CD14-positive monocyte (primary cell): Measurements from ENCODE around the gene GNPTG. TPM values are rescaled to one million over a fixed set of nuclear protein-coding genes. Genes with fewer than 3 reads are reported as not detected.

ENCODE experiments used
- DNase-seq, 3 donors: peaks; one replicate each; pipeline ENCODE4 v3.0.0-alpha.2; 2011 to 2022
- H2AFZ ChIP-seq: 2 replicates; pipeline ENCODE4 v1.6.0; 2012; ENCODE audit warnings: mild to moderate bottlenecking, low read depth, low read length, inconsistent platforms; ENCODE audit not compliant: insufficient read depth, poor library complexity, severe bottlenecking
- H3K27ac ChIP-seq, 2 donors: 1 replicate in 1 of 2; 2 replicates in 1 of 2; pipeline ENCODE4 v1.5.1; 2012 to 2013; ENCODE audit warnings: low read length in 2 of 2, control low read depth in 1 of 2, inconsistent platforms in 1 of 2, low read depth in 1 of 2, mild to moderate bottlenecking in 1 of 2
- H3K27me3 ChIP-seq, 2 donors: one replicate each; pipeline versions ENCODE4 v1.6.0 to v1.6.1; 2011 to 2013; ENCODE audit warnings: low read length in 2 of 2; ENCODE audit not compliant: control insufficient read depth in 2 of 2, insufficient read depth in 2 of 2
- H3K36me3 ChIP-seq, 2 donors: replicated peaks in 1 of 2; 1 replicate in 1 of 2; 2 replicates in 1 of 2; pipeline versions ENCODE4 v1.5.1 to v1.6.1; 2012 to 2013; ENCODE audit warnings: low read length in 2 of 2, control low read depth in 1 of 2, inconsistent platforms in 1 of 2, mild to moderate bottlenecking in 1 of 2; ENCODE audit not compliant: insufficient read depth in 2 of 2, control insufficient read depth in 1 of 2
- H3K4me1 ChIP-seq, 2 donors: 1 replicate in 1 of 2; 2 replicates in 1 of 2; pipeline versions ENCODE4 v1.5.1 to v1.6.1; 2012 to 2013; ENCODE audit warnings: low read length in 2 of 2, control low read depth in 1 of 2, inconsistent platforms in 1 of 2, mild to moderate bottlenecking in 1 of 2, moderate library complexity in 1 of 2; ENCODE audit not compliant: insufficient read depth in 2 of 2, control insufficient read depth in 1 of 2
- H3K4me2 ChIP-seq: replicated peaks from 2 replicates; pipeline ENCODE3; 2012; ENCODE audit warnings: low read length, moderate library complexity, mild to moderate bottlenecking; ENCODE audit not compliant: poor library complexity, severe bottlenecking; ENCODE audit errors: extremely low read depth
- H3K4me3 ChIP-seq, 3 experiments: fragments of 200-600 bp in 1 of 3; sonication (generic) in 1 of 3; replicated peaks in 1 of 3; 1 replicate in 2 of 3; 2 replicates in 1 of 3; pipeline ENCODE4 v1.5.1; 2011 to 2013; ENCODE audit warnings: low read length in 3 of 3, mild to moderate bottlenecking in 3 of 3, control low read depth in 2 of 3, low read depth in 2 of 3, inconsistent platforms in 1 of 3, moderate library complexity in 1 of 3
- H3K79me2 ChIP-seq: 2 replicates; pipeline ENCODE4 v1.6.0; 2012; ENCODE audit warnings: mild to moderate bottlenecking, control low read depth, inconsistent platforms, low read length, moderate library complexity; ENCODE audit not compliant: insufficient read depth
- H3K9ac ChIP-seq: 2 replicates; pipeline ENCODE4 v1.6.0; 2017; ENCODE audit warnings: low read length, mild to moderate bottlenecking; ENCODE audit not compliant: insufficient read depth, poor library complexity, severe bottlenecking
- H3K9me3 ChIP-seq, 2 donors: replicated peaks in 1 of 2; 1 replicate in 1 of 2; 2 replicates in 1 of 2; pipeline versions ENCODE4 v1.5.1 to v1.6.1; 2012 to 2013; ENCODE audit warnings: low read length in 2 of 2, control low read depth in 1 of 2; ENCODE audit not compliant: control insufficient read depth in 1 of 2, insufficient read depth in 1 of 2
- H4K20me1 ChIP-seq: 2 replicates; pipeline ENCODE4 v1.6.0; 2012; ENCODE audit warnings: mild to moderate bottlenecking, low read length, control low read depth, moderate library complexity; ENCODE audit not compliant: insufficient read depth
- H3K27ac Mint-ChIP-seq, 7 donors: one replicate each; pipeline ENCODE4 v1.8.0; 2020; ENCODE audit warnings: mild to moderate bottlenecking in 7 of 7, mixed read lengths in 7 of 7, moderate library complexity in 6 of 7, inconsistent platforms in 2 of 7
- H3K27me3 Mint-ChIP-seq, 3 donors: one replicate each; pipeline ENCODE4 v1.8.0; 2021 to 2022; ENCODE audit warnings: low read depth in 3 of 3, mild to moderate bottlenecking in 3 of 3, mixed read lengths in 3 of 3, moderate library complexity in 3 of 3, inconsistent platforms in 1 of 3
- H3K36me3 Mint-ChIP-seq, 2 donors: one replicate each; pipeline ENCODE4 v1.8.0; 2020; ENCODE audit warnings: mixed read lengths in 2 of 2, inconsistent platforms in 1 of 2, mild to moderate bottlenecking in 1 of 2
- H3K4me1 Mint-ChIP-seq: one replicate; pipeline ENCODE4 v1.8.0; 2020; ENCODE audit warnings: mild to moderate bottlenecking, mixed read lengths
- H3K4me3 Mint-ChIP-seq, 2 donors: one replicate each; pipeline ENCODE4 v1.8.0; 2020; ENCODE audit warnings: mild to moderate bottlenecking in 2 of 2, mixed read lengths in 2 of 2, moderate library complexity in 1 of 2
- H3K9me3 Mint-ChIP-seq, 7 donors: one replicate each; pipeline ENCODE4 v1.8.0; 2020 to 2022; ENCODE audit warnings: mixed read lengths in 7 of 7, mild to moderate bottlenecking in 6 of 7, moderate library complexity in 6 of 7, inconsistent platforms in 2 of 7
- CTCF ChIP-seq: fragments of 200-600 bp; IDR thresholded peaks from one replicate; pipeline ENCODE4 v1.8.0; 2022; ENCODE audit warnings: antibody characterized with exemption, mild to moderate bottlenecking
- WGBS: methylation state at CpG from one replicate; pipeline ENCODE4 v1.1.5; 2013; ENCODE audit warnings: missing lambda C conversion rate; ENCODE audit not compliant: insufficient coverage; 5-methylcytosine and 5-hydroxymethylcytosine counted together
- intact Hi-C, 2 donors: fragments of 100-400 bp; cut with micrococcal nuclease; formaldehyde crosslinking; loops; one replicate each; pipeline versions ENCODE4 v1.15.0 to v1.15.1; 2023
- polyA plus RNA-seq, 3 donors: library from polyadenylated mRNA; depleted of rRNA in 1 of 3; unstranded in 2 of 3; stranded (reverse) in 1 of 3; fragments of 300-500 nt in 2 of 3; fragments of >200 nt in 1 of 3; fragmentation: Illumina TruSeq in 2 of 3; gene quantifications; 1 replicate in 2 of 3; 2 replicates in 1 of 3; pipeline ENCODE4 v1.2.3, GENCODE V29; 2012 to 2021

The GNPTG gene
- polyA plus RNA-seq, 3 donors: 74.7 to 130 (median 82.5) TPM

DNA sequence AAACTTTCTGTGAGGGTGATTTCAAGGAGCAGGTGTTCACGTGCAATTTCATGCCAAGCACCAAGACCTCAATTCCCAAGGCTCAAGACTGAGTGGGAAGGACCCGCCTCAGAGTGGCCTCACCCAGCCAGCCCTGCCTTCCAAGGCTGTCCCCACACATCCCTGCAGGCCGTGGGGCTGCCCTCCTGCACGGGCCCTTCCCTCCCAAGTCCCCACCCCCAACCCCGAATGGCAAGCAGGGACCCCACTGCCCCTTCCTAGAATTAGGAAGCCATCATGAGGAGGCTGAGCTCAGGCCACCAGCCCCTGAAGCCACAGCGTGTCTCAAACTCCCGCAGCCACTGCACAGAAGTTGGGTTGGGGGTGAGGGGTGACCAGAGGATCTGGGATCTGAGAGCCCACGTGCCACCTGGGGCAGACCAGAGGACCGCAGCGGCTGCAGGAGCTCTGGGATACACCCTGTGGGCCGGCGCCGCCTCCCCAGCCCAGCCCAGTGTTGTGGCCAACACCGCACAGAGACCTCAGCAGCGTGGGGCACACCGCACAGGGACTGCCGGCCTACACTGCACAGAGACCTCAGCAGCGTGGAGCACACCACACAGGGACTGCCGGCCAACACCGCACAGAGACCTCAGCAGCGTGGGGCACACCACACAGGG lies 20.7 kb downstream of the GNPTG start:
- Histone ChIP-seq H3K9me3 (no peaks in the 10 kb centered on the region), H2AFZ (no peak overlapping the region), H3K4me1 (no peaks in the 10 kb centered on the region), H3K4me2 (no peak overlapping the region), H3K79me2 (no peaks in the 10 kb centered on the region), H4K20me1 (peaks cover 59% of the 10 kb centered on the region), H3K4me3 (no peak overlapping the region), H3K27ac (no peak overlapping the region), H3K27me3 (no peaks in the 10 kb centered on the region), H3K9ac (no peak overlapping the region), H3K36me3 (peaks cover 31 to 37% of the 10 kb centered on the region in 2 donors)
- H3K27ac Mint-ChIP-seq: no peak overlapping the region
- WGBS: 97% methylated on average over 10 of the region's 21 CpGs
- DNase-seq: no peak
- no peak overlapping the region for H3K4me3 Mint-ChIP-seq
- TF ChIP-seq CTCF: no peak
- H3K27me3 Mint-ChIP-seq: no peaks in the 10 kb centered on the region
- no peaks in the 10 kb centered on the region for H3K4me1 Mint-ChIP-seq
- peaks cover 25 to 64% of the 10 kb centered on the region in 2 donors for H3K36me3 Mint-ChIP-seq
- peaks cover 0 to 3% (median 0%) of the 10 kb centered on the region in 7 donors for H3K9me3 Mint-ChIP-seq
- intact Hi-C loops: no loop called here

DNA sequence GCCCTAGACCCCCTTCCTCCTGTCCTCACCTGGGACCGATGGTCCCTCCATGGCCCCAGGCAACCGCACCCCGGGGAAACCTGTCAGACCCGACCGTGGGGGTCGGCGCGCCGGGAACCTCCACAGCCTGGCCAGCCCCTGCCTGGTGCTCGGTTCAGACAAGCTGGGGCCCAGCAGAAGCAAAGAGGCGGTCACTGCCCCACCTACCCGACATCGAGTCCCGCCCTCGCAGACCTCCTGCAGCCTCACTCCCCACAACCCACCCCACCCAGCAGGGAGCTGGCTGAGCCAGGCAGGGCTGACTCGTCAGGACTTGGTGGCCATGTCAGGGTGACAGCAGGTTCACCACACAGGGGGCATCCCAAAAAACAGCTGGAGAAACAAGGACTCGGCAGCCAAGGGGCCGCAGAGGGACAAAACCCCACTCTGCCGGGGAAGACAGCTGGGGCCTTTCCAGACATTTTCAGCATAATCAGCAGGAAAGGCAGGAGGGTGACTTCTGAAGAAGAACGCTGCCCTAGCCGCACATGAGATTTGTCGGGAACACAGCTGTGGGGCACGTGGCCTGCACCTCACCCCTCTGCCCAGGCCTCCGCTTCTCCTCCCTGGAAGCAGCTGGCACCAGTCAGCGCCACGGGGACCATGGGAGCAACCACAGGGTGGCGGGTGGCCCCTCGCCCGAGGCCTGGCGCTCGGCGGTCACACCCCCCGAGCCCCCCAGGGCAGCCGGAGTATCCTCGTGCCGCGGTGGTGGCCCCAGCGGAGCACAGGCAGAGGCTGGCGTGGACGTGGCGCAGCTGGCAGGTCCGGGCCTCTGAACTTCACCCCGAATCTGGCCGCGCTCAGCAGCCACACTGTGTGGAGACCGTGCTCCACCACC lies 22.9 kb downstream of the GNPTG start:
- peaks cover 28 to 29% of the 10 kb centered on the region in 2 donors for H3K36me3 ChIP-seq

More for the DNA sequence above, 22.9 kb downstream of the GNPTG start:
- no peak overlapping the region for H3K4me3 Mint-ChIP-seq
- intact Hi-C loops: no loop called here
- no peak for TF ChIP-seq CTCF
- peaks cover 9 to 18% of the 10 kb centered on the region in 2 donors for H3K4me1 ChIP-seq
- H3K9ac ChIP-seq: no peak overlapping the region
- DNase-seq: peak in 1 of 3 donors; percentile 5
- peaks cover 0 to 2% (median 0%) of the 10 kb centered on the region in 7 donors for H3K9me3 Mint-ChIP-seq
- H3K27me3 ChIP-seq: no peaks in the 10 kb centered on the region
- H3K79me2 ChIP-seq: peaks cover 12% of the 10 kb centered on the region
- no peak overlapping the region for H3K4me3 ChIP-seq
- H3K27me3 Mint-ChIP-seq: no peaks in the 10 kb centered on the region
- no peak overlapping the region for H3K27ac Mint-ChIP-seq
- H2AFZ ChIP-seq: no peak overlapping the region
- H3K9me3 ChIP-seq: no peaks in the 10 kb centered on the region
- peaks cover 30 to 64% of the 10 kb centered on the region in 2 donors for H3K36me3 Mint-ChIP-seq
- H4K20me1 ChIP-seq: peaks cover 76% of the 10 kb centered on the region
- H3K4me2 ChIP-seq: no peak overlapping the region
- WGBS: 94% methylated on average over 37 of the region's 46 CpGs
- H3K4me1 Mint-ChIP-seq: peaks cover 13% of the 10 kb centered on the region
- H3K27ac ChIP-seq: no peak overlapping the region
